GM12872 (cell line): ENCODE data around the gene PRRT1.
A peak's percentile ranks its signal among the peaks of the same experiment; 100 is the strongest.

Experiments
- CTCF ChIP-seq: IDR thresholded peaks from 3 replicates; pipeline ENCODE4 v1.5.1; 2011; ENCODE audit warnings: low read depth, mild to moderate bottlenecking, low read length, moderate library complexity; ENCODE audit not compliant: insufficient read depth

PRRT1 gene

DNA sequence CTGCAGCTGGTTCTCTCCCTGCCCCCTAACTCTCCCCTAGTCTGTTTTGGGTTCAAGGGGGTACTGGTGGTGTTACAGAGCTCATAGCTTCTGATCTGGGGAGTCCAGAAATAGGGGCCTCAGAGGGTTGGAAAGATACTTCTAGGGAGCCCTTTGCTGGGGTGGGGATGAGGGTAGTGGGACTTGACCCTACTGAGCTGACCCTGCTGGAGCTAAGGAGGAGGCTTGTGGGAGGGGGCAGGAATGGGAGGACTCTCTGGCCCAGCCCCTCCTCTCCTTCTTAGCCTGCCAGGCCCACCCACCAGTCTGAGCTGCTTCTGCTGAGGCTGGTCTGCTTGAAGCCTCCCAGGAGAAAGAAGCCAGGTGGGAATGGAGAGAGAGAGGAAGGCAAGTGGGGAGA lies 12.6 kb upstream of the PRRT1 start, which contains the start of gene EGFL8:
EGFL8 (plus strand) TSS at position 301 of the 400 bp plus-strand sequence. CDS start 1,571 bp downstream, outside the sequence.
- TF ChIP-seq CTCF: no peak

DNA sequence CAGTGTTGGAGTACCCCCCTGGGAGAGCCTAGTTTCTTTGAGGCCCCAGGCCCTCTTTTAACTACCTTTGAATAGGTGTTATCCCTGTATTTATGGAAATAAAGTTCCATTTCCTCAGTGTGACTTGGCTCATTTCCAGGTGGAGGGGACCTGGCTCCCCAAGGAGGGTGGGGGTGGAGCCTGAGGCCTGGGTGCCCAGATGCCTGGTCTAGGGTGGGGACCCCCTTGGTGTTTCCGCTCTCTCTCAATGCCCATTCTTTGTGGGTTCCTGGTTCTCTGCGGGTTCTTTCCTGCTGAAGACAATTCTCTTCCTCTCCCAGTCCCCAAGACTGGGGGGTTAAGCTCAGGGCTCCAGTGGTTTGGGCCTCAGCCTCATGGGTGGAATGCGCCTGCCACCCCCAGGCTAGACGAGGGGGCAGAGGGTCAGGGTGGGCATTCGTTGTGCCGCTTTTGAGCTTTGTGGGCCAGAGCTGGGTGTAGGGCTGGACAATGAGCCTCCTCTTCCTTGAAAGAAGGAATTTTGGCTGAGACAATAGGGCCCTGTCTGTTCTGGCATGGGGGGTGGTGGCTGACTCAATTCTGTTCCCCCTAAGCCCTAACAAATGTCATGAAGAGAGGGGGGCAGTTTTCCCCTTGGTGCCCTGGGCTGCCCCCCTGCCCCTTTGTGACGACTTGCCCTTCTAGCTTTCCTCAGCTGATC lies 12.0 kb upstream of the PRRT1 start:
- TF ChIP-seq CTCF: no peak

- TF ChIP-seq CTCF: no peak
Measured at GRCh38 chr6:32158052-32158451, 6.3 kb upstream of the PRRT1 start.

DNA sequence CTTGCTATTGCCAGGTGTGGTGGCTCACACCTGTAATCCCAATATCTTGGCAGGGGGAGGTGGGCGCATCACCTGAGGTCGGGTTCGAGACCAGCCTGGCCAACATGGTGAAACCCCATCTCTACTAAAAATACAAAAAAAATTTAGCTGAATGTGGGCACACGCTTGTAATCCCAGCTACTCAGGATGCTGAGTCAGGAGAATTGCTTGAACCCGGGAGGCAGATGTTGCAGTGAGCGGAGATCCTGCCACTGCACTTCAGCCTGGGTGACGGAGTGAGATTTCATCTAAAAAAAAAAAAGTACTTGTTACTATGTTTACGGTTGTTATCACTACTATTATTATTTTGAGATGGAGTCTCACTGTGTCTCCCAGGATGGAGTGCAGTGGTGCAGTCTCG lies 5.2 kb upstream of the PRRT1 start:
- TF ChIP-seq CTCF: no peak

GRCh38 chr6:32154514-32155161 lies 2.9 kb upstream of the PRRT1 start:
- TF ChIP-seq CTCF: peak; percentile 59

- TF ChIP-seq CTCF: no peak
Measured at GRCh38 chr6:32153564-32154513, 2.1 kb upstream of the PRRT1 start, which contains the start of gene PPT2. TSS of gene PPT2 (plus strand) at chr6:32154141. CDS start at chr6:32154595, 454 bp downstream.
